DMS 273 (cell line): Measurements from ENCODE around the gene FHIT.
A peak's percentile ranks its signal among the peaks of the same experiment; 100 is the strongest.
"Not testable (repeated sequence)": the region's sequence is repeated elsewhere in the genome, so short reads cannot be mapped to it uniquely, and the experiment has no call there.

Experiments used
- DNase-seq: peaks from one replicate; lab custom pipeline; 2025; ENCODE audit not compliant: unreplicated experiment; lab: John Stamatoyannopoulos, UW

Gene FHIT

GRCh38 chr3:61227799-61228198, 23.5 kb downstream of the FHIT start:
- DNase-seq, result no peak

DNA sequence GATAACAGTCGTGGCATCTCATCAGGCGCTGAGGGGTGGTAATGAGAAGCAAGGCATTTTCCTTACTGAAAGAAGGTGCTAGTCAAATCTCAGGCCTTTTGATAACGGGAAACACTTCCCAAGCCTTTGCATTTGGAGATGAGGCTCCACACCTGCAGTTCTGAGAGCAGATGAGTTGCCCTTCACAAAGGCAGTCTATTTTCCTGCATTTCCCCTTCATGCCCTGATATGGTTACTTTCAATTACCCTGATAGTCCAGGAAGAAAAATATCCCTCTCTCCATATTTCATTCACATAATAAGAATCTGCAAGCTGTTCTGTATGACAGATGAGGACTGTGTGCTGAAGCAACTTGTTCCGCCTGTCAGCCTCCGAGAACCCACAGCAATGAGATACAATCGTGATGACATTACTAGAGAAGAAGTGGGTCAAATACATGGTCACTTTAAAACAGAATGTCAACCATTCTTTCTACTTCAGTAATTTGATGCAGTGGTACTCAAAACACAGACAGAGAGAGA, 25.0 kb downstream of the FHIT start:
- no peak for DNase-seq

DNA sequence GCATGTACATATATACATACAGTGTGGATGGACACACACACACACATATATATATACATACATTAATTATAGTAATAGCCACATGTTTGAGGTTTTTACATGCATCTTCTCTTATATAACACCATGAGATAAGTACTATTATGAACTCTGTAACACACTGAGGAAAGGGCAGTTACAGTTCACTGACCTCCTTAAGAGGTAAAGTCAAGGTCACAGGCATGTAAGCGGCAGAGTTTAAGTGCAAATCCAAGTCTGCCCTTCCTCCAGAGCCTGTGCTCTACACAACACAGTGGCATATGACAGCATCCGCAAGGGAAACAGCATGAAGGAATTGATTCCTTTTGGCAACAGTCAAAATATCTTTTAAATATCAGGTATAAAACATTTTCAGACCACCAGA, 26.4 kb downstream of the FHIT start:
- DNase-seq, result no peak

GRCh38 chr3:61223451-61223850, 27.8 kb downstream of the FHIT start:
- peak; percentile 2 for DNase-seq

GRCh38 chr3:61222467-61222866, 28.8 kb downstream of the FHIT start:
- peak; percentile 1 for DNase-seq

- no peak for DNase-seq
Measured at GRCh38 chr3:61221759-61222362, 29.4 kb downstream of the FHIT start.

DNA sequence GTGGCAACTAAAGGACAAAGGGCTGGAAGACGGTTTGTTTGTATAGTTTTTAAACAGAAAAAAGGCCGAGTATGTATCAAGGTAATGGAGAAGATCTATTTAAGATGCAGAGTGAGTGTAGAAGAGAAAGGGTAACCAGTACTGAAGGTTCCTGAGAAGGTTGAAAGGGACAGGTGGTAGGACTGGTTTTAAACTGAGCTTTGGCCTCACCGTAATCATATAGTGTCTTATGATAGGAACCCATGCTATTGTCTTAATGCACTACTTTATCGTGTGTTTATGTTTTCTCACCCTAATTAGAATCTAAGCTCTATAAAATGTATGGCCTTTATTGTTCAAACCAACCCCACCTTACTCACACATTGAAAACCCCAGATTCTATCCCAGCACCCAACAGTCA, 32.7 kb downstream of the FHIT start:
- DNase-seq, result no peak

- not testable (repeated sequence) for DNase-seq
Measured at GRCh38 chr3:61216171-61216570, 35.1 kb downstream of the FHIT start.

- no peak for DNase-seq
Measured at GRCh38 chr3:61202086-61202485, 49.2 kb downstream of the FHIT start.

- DNase-seq, result no peak
Measured at GRCh38 chr3:61201071-61201470, 50.2 kb downstream of the FHIT start.

GRCh38 chr3:61200270-61200669, 51.0 kb downstream of the FHIT start:
- DNase-seq, result no peak

DNA sequence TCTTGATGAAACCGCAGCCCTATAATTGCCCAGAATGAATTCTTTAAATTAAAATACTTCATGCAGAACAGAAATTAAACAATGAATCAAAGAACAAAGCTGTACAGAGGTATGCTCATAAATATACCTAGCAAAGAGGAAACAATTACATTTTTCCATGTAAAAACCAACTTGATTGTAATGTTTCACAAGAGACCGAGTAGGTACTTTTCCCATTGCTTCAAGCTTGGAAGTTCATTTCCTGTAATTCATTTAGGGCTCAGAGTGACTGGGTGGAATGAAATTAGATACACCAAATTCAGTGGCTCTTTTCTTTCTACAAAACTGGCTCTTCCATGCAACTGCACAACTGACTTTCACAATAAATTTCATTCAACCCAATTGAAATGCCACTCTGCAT, 51.4 kb downstream of the FHIT start:
- no peak for DNase-seq

- no peak for DNase-seq
Measured at GRCh38 chr3:61194892-61195538, 56.2 kb downstream of the FHIT start.

DNA sequence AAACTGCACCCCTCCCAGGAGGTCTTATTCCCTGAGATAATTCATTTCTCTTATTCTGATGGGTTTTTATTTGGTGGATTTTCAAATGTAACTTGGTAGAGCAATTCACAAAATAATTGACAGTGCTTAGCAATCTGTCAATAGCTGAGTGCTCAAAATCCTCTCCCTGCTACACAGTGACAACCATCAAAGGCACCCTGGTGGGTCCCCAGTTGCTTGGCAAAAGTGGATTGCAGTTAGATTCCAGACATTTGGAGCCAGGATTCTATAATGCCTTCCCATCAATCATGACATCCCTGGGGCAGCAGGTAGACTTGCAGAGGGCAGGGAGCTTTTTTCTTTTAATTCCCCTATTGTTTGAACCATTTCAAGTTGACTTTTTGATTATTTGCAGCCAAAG, 59.0 kb downstream of the FHIT start:
- DNase-seq, result no peak

GRCh38 chr3:61190205-61190604, 61.0 kb downstream of the FHIT start:
- not testable (repeated sequence) for DNase-seq

DNA sequence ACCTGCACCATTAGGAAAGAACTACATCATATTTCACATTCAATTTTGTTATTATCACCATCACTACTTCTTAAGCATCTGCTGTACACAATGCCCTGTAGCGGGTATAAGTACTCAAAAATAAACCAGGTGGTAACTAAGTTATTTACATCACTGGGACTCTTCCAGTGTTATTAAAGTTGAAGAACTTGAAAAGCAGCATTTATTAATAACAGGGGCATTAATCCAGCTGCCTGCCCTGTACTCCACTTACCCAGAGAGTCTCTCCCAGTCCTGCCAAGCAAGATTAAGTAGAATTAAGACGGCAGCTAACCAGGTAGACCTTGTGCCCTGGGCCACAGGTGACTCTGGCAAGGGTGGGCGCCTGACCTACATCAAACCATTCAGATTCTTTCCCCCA, 65.2 kb downstream of the FHIT start:
- DNase-seq, result no peak

- DNase-seq, result no peak
Measured at GRCh38 chr3:61184956-61185355, 66.3 kb downstream of the FHIT start.

DNA sequence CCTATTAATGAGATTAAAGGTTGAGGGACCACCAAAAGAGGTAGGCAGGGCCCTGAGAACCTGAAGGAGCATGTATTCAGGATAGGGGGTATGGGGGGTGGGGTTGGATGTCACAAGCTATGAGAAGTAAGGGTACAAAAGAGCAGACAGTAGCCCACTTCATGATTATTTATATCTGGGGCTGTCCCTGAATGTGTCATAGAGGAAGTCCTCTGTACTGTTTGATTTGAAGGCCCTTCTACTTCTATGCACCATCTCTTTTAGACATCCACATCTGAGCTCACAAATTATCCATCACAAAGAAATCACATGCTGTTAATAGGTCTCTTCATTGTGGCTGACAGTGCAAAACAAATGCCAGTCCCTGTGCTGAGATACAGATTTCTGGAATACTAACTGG, 68.6 kb downstream of the FHIT start:
- DNase-seq, result no peak

DNA sequence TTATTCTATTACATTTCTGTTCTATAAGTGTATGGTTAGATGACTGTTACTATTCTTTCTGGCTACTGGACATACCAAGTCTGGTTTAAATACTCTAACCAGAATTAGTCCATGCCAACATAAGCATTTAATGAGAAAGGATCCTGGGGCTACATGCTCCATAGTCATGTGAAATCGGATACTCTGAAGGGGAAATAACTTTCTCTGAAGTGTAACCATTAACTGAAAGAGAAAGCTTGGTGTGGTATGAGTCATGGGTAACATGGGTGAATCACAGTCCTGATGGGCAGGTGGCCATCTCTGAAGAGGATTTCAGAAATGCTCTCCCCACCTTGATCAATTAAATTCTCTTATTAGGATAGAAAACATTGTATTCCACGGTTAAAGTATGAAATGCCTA, 69.4 kb downstream of the FHIT start:
- peak; percentile 36 for DNase-seq

- no peak for DNase-seq
Measured at GRCh38 chr3:61180206-61180605, 71.0 kb downstream of the FHIT start.

DNA sequence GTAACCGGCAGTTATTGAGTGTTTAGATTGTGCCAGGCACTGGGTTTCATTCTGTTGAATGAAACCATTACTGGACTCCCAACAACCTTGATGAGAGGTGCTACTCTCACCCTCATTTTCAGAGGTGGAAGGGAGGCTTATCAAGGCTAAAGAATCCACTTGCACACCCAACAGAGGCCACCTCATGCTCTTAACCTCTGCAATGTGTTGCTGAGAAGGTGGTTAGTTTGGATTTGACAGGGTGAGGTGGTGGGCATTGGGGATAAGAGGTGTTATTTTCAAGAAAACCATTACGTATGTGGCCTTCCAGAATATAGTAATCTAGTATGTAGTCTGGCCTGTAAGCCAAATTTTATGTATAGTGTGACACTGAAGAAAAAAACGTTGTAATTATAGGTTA, 73.1 kb downstream of the FHIT start:
- no peak for DNase-seq

- no peak for DNase-seq
Measured at GRCh38 chr3:61177450-61177849, 73.8 kb downstream of the FHIT start.

DNA sequence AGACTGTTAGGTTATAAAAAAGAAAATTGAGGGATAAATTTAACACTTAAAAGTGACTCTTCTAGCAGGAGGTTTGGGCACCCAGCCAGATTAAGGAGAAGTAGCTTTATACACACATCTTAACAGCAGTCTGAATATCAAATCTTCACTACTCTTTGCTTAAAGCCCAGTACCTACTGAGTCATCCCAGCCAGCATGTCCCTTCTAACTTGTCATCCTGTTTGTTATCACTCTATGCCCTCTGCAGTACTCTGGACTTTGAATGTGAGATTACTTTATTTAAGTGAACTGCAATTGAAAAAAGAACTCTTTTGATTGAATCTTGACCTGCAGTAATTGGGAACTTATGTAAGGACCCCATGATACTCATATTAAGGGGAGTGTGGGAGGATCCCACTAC, 77.6 kb downstream of the FHIT start:
- peak; percentile 2 for DNase-seq
